ENCODE data around the gene OR1F1. TPM values are rescaled to one million over a fixed set of nuclear protein-coding genes. Genes with fewer than 3 reads are reported as not detected.
A peak's percentile ranks its signal among the peaks of the same experiment; 100 is the strongest.

The OR1F1 gene
- total RNA-seq, 6 experiments from 2014 or later, result not detected

DNA sequence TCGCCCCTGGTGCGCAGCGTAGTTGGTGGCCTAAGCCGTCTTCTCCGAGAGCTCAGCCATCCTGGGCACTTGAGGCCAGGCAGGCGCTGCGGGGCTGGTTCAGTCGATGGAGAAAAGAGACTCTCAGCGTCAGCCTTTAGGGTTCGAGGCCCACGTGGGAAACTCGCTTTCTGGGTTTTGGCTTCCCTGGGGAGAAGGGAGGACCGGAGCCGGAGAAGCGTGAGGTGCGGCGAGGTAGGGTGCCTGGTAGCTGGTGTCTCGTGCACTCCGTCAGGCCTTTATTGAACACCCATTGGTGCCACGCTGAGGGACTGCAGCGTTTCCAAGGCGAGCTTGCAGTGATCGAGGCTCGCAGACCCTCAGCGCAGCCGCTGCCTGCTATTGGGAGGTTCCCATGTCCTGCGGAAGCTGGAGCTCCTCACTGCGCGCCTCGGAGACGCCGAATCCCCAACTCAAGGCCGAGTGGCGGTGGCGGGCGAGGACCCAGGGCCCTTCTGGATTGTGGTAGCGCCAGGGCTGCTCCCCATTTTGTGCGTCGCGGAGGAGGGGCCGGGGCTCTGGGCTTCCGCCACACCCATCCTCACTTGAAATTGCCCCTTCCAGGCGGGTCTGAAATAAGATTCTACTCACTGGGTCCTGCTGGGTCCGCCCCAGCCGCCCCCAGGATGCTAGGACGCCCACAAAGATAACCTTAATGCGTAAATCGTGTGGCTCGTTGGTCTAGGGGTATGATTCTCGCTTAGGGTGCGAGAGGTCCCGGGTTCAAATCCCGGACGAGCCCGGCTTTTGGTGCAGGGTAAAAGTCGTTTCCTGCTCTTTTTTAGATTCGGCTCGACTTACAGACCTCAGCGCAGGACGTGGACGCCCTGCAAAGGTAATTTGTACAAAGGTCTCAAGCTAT, 1.2 kb downstream of the OR1F1 start:
- TF ChIP-seq, protein P1, sequence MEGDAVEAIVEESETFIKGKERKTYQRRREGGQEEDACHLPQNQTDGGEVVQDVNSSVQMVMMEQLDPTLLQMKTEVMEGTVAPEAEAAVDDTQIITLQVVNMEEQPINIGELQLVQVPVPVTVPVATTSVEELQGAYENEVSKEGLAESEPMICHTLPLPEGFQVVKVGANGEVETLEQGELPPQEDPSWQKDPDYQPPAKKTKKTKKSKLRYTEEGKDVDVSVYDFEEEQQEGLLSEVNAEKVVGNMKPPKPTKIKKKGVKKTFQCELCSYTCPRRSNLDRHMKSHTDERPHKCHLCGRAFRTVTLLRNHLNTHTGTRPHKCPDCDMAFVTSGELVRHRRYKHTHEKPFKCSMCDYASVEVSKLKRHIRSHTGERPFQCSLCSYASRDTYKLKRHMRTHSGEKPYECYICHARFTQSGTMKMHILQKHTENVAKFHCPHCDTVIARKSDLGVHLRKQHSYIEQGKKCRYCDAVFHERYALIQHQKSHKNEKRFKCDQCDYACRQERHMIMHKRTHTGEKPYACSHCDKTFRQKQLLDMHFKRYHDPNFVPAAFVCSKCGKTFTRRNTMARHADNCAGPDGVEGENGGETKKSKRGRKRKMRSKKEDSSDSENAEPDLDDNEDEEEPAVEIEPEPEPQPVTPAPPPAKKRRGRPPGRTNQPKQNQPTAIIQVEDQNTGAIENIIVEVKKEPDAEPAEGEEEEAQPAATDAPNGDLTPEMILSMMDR (IDR thresholded peaks at IDR 0.05), result no peak
- no peak for TF ChIP-seq POLR2A (IDR thresholded peaks at IDR 0.05)
- H3K9me3 ChIP-seq, result no peaks in the 10 kb centered on the region
- H3K27me3 ChIP-seq, result peaks cover 20 to 35% of the 10 kb centered on the region in 2 donors
- peak in 1 of 3 donors; percentile 57 for DNase-seq
- H3K27ac ChIP-seq, result no peak overlapping the region
- WGBS (ENCODE audit: insufficient coverage, low coverage, low lambda C conversion rate, missing lambda C conversion rate), result 1% methylated on average over 16 of the region's 61 CpGs
- intact Hi-C loops (cut with DNase I), result no loop called here
- ATAC-seq, result peak in 3 of 4 donors; percentile 29 to 45 (median 41)
- no peak overlapping the region for H3K4me3 ChIP-seq
- H3K36me3 ChIP-seq, result no peaks in the 10 kb centered on the region
- H3K4me1 ChIP-seq, result peaks cover 0 to 5% (median 0%) of the 10 kb centered on the region in 4 donors

DNA sequence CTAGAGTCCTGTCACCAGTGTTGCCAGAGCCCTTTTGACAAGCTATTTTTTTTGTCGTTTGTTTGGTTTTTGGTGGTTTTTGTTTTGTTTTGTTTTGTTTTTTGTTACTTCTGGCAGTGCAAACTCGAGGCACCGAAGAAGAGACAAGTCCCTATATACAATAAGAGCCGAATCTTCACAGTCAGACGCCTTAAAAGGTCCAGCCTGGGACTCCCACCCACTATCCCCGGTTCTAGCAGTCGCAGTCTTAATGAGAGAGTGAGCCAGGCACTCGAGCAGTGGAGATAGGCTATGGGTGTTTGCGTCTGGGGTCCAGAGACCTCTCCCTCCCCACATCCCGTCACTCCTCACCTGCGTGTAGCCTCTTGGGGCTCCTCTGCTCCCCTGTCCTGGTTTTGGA, 1.9 kb downstream of the OR1F1 start:
- Histone ChIP-seq H3K9me3 (no peaks in the 10 kb centered on the region), H3K27ac (no peak overlapping the region), H3K27me3 (peaks cover 20 to 35% of the 10 kb centered on the region in 2 donors), H3K4me1 (peaks cover 0 to 5% (median 0%) of the 10 kb centered on the region in 4 donors), H3K4me3 (no peak overlapping the region), H3K36me3 (no peaks in the 10 kb centered on the region)
- DNase-seq, result no peak
- no peak for TF ChIP-seq POLR2A (IDR thresholded peaks at IDR 0.05)
- TF ChIP-seq, protein P1 (IDR thresholded peaks at IDR 0.05), result no peak
- intact Hi-C loops (cut with DNase I), result no loop called here
- no peak for ATAC-seq
- whole genome bisulfite sequencing (ENCODE audit: insufficient coverage, low coverage, low lambda C conversion rate, missing lambda C conversion rate), result 13% methylated on average over 9 of the region's 11 CpGs

DNA sequence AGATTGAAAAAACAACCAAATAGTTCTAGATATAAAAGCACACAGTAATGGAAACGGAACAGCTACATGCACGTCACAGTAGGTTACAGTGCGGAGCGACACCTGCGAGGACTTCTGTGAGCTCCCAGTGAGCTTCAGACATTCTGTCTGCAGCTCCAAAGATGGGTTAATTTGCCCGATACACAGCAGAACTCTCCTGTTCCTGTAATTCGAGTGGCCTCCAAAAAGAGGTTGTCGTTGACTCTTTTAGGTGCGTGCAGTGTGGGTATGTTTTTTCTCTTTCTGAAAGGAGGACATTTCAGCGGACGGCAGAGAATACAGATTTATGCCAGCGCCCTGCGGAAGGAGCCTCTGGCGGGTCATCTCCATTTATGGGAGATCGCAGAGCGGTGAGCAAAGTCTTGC, 2.9 kb downstream of the OR1F1 start:
- no peak overlapping the region for H3K4me3 ChIP-seq
- ATAC-seq, result no peak
- WGBS (ENCODE audit: insufficient coverage, low coverage, low lambda C conversion rate, missing lambda C conversion rate), result 8% methylated on average over 8 of the region's 16 CpGs
- H3K36me3 ChIP-seq, result no peaks in the 10 kb centered on the region
- no peak for DNase-seq
- TF ChIP-seq, protein P1 (IDR thresholded peaks at IDR 0.05), result no peak
- no peak for TF ChIP-seq POLR2A (IDR thresholded peaks at IDR 0.05)
- intact Hi-C loops (cut with DNase I), result no loop called here
- no peaks in the 10 kb centered on the region for H3K9me3 ChIP-seq
- peaks cover 0 to 5% (median 0%) of the 10 kb centered on the region in 4 donors for H3K4me1 ChIP-seq
- peaks cover 20 to 35% of the 10 kb centered on the region in 2 donors for H3K27me3 ChIP-seq
- no peak overlapping the region for H3K27ac ChIP-seq

DNA sequence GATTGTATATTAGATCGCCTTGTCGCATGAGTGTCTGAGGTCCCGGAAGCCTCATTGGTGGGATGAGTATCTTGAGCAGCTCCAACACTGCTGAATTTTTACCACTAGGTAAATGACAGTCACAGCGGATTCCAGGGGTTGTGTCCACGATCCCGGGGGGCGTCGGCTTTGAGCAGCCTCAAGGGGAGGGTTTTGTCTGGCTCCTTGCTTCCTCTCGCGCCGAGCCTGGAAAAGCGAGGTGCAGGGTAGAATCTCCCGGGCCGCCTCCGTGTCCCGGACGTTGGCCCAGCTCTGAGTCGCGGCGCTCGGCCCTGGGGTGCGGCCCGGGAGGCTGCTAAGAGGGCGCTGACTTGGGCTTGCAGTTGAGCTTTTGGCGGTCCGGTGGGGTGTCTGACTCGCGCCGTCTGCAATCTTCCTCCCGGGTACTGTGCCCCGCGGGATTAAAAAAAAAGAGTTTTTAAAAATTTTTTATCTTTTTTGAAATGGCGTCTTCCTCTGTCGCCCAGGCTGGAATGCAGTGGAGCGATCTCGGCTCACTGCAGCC, 4.5 kb downstream of the OR1F1 start:
- no peak for ATAC-seq
- TF ChIP-seq, protein P1 (IDR thresholded peaks at IDR 0.05), result no peak
- no peak for TF ChIP-seq POLR2A (IDR thresholded peaks at IDR 0.05)
- peaks cover 20 to 35% of the 10 kb centered on the region in 2 donors for H3K27me3 ChIP-seq
- DNase-seq, result no peak
- intact Hi-C loops (cut with DNase I), result no loop called here
- 60% methylated on average over 14 of the region's 36 CpGs for WGBS (ENCODE audit: insufficient coverage, low coverage, low lambda C conversion rate, missing lambda C conversion rate)
- H3K9me3 ChIP-seq, result no peaks in the 10 kb centered on the region
- no peak overlapping the region for H3K27ac ChIP-seq
- no peaks in the 10 kb centered on the region for H3K36me3 ChIP-seq
- H3K4me1 ChIP-seq, result peaks cover 0 to 5% (median 0%) of the 10 kb centered on the region in 4 donors
- H3K4me3 ChIP-seq, result no peak overlapping the region
